Islet precursor cell (in vitro differentiated cells): ENCODE results near the gene CEACAM19.
"Not testable (repeated sequence)": the region's sequence is repeated elsewhere in the genome, so short reads cannot be mapped to it uniquely, and the experiment has no call there.

Experiments
- DNase-seq: peaks from one replicate; pipeline ENCODE4 v3.0.0-alpha.2; 2018

Gene CEACAM19, protein sequence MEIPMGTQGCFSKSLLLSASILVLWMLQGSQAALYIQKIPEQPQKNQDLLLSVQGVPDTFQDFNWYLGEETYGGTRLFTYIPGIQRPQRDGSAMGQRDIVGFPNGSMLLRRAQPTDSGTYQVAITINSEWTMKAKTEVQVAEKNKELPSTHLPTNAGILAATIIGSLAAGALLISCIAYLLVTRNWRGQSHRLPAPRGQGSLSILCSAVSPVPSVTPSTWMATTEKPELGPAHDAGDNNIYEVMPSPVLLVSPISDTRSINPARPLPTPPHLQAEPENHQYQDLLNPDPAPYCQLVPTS

DNA sequence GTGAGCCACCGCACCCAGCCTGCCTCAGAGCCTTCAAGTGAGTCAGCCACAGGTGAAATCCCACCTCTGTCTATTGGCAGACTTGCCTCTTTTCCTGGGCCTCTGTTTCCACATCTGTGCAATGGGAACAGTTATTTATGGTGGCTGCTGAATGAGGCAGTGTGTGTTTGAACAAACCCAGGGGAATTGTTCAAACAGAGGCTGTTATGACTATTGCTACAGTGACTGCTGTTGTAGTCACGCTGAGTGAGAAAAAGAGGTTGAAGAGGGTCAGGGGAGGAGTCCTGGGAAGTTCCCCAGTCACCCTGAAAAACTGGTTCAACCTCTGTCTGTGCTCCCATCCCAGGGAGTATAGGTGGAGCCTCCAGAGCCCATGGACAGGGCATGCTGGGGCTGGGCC lies at the start of gene CEACAM19:
Gene CEACAM19, plus strand, starts transcription at position 83 of the 400 bp plus-strand sequence. CDS start 450 bp downstream, outside the sequence.
- no peak for DNase-seq

DNA sequence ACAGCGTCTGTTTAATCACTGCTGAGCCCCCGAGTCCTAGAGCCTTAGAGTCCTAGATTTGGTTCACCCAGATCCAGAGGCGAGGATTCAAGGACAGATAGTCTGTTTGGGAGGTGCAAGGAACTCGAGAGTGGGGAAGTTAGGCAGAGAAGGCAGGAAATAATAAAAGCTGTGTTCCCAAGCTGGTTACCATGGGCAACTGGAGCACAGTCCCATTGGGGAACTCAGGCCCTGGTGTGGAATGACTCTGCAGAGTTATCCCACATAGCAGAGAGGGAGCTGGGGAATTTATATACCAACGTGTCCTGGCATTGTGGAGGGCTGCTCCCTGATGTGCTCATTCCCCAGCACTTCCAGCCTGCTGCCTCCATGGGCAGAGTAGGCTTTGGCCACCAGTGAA lies 48.2 kb upstream of the CEACAM19 start:
- DNase-seq, result no peak

DNA sequence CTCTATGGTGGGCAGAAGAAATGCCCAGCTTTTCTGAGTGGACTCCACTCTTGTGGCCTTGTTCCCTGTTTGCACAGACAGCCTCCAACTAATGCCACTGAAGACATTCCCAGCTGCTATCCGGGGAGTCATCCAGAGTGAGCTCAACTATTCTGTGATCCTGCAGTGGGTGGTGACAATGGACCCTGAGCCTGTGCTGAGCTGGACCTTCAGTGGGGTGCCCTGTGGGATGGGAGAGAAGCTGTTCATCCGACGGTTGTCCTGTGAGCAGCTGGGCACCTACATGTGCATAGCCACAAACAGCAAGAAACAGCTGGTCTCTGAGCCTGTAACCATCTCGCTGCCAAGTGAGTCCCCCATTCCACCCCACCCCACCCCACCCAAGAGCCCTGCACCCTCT lies 47.7 kb upstream of the CEACAM19 start:
- DNase-seq, result no peak

DNA sequence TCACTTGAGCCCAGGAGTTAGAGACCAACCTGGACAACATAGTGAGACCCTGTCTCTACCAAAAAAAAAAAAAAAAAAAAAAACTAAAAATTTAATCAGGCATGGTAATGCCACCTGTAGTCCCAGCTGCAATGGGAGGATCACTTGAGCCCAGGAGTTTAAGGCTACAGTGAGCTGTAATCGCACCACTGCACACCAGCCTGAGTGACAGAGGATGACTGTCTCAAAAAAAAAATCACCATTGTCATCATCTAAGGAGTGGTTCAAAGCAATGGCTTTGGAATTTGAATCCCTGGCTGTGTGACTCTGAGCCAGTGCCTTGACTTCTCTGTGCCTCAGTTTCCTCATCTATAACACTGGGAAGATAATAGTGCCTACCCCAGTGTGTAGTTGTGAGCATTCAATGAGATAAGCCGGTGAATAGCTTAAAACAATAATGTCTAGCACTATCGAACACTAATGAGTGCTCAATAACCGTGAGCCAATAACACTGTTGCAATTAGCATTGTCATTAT lies 46.4 kb upstream of the CEACAM19 start:
- DNase-seq, result no peak

DNA sequence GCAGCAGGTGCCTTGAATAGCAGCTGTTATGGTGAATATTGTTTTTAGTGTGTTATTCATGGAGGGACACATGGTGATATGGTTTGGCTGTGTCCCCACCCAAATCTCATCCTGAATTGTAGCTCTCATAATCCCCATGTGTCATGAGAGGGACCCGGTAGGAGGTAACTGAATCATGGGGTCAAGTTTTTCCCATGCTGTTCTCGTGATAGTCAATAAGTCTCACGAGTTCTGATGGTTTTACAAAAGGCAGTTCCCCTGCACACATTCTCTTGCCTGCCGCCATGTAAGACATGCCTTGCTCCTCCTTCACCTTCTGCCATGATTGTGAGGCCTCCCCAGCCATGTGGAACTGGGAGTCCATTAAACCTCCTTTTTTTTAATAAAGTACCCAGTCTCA lies 45.6 kb upstream of the CEACAM19 start:
- DNase-seq, result not testable (repeated sequence)

DNA sequence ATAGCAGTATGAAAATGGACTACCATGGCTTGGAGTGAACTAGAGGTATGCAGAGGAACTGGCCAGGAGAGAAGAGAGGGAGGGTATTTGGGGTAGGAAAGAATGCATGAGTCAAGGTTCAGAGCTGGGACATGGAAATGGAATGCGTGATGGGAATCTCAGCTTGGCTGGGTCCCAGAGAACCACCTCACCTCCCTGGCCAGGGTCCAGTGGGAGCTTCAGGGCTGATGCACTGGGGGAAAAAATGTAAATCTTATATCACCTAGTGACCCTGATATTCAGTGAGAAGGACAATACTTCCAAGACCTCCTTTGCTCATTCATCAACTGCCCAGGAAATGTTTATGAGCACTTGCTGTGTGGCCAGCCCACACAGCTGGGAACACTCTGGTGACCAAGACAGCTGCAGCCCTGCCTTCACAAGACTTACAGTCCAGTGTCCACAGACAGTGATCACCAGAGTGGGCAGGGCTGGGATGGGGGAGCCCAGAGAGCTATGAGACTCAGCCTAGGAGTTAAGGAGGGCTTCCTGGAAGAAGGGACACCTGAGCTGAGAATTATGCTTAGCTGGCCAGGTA lies 45.1 kb upstream of the CEACAM19 start:
- DNase-seq, result peak; percentile 67

DNA sequence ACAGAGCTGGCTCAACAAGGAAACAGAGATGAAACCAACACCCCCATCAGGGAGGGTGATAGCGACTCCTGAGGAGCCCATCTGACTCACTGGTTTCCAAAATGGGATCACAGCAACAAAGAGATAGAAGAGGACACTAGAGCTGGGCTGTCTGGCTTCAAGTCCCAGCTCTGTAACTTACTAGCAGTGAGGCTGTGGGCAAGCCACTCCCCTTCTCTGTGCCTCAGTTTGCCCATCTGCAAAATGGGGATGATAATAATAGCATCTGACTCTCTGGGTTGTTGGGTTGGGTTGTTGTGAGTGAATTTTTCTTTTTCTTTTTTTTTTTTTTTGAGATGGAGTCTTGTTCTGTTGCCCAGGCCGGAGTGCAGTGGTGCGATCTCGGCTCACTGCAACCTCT lies 43.7 kb upstream of the CEACAM19 start:
- no peak for DNase-seq

DNA sequence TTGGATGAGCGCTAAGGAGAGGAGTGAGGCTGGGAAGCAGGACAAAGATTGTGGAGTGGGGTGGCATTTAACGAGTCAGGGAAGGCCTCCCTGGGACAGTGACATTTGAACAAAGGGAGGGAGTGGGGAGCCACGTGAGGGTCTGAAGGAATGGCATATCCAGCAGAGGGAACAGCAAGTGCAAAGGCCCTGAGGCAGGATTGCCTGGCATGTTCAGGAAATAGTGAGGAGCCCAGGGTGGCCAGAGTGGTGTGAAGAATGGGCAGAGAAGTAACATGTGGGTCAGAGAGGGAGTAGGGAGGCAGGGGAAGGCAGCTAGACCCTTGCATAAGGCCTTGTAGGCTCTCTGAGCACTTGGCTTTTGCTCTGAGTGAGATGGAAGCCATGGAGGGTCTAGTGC lies 42.5 kb upstream of the CEACAM19 start:
- no peak for DNase-seq

DNA sequence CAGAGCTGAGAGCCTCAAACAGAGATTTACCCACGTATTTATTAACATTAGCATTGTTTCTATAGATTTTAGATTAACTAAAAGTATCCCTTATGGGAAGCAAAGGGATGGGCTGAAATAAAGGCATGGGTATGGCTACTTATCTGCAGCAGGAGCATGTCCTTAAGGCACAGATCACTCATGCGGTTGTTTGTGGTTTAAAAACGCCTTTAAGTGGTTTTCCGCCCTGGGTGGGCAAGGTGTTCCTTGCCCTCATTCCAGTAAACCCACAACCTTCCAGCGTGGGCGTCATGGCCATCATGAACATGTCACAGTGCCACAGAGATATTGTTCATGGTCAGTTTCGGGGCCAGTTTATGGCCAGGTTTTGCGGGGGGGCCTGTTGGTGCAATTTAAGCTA lies 39.7 kb upstream of the CEACAM19 start:
- DNase-seq, result not testable (repeated sequence)

DNA sequence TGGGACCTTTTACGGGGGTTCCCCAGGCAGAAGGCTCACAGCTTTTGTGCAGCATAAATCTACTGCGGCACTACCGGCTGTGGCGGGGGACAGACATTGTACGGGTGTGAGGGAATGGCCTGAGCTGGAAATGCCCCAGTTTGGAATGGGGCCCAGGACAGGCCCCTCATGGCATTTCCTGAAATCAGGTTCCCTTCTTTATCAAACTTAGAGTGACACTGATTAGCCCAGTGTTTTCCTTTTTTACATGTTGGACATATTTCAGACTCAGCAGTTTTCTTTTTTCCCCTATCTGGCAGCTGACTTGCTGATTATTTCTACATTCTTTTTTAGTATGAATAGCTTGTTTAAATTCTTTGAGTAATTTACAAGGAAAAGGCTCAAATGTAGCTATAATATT lies 37.2 kb upstream of the CEACAM19 start:
- DNase-seq, result not testable (repeated sequence)

DNA sequence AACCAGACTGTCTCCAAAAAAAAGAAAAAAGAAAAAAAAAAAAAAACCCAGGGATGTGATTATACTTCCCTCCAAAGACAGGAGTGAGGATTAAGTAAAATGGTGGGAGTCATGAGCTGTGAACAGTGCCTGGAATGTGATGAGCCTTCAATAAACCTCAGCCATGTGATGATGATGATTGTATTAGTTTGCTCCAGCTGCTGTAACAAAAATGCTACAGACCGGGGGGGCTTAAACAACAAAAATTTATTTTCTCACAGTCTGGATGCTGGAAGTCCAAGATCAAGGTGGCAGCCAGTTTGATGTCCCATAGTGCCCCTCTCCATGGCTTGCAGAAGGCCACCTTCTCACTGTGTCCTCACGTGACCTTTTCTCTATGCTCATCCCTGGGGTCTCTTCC lies 36.5 kb upstream of the CEACAM19 start:
- DNase-seq, result no peak

DNA sequence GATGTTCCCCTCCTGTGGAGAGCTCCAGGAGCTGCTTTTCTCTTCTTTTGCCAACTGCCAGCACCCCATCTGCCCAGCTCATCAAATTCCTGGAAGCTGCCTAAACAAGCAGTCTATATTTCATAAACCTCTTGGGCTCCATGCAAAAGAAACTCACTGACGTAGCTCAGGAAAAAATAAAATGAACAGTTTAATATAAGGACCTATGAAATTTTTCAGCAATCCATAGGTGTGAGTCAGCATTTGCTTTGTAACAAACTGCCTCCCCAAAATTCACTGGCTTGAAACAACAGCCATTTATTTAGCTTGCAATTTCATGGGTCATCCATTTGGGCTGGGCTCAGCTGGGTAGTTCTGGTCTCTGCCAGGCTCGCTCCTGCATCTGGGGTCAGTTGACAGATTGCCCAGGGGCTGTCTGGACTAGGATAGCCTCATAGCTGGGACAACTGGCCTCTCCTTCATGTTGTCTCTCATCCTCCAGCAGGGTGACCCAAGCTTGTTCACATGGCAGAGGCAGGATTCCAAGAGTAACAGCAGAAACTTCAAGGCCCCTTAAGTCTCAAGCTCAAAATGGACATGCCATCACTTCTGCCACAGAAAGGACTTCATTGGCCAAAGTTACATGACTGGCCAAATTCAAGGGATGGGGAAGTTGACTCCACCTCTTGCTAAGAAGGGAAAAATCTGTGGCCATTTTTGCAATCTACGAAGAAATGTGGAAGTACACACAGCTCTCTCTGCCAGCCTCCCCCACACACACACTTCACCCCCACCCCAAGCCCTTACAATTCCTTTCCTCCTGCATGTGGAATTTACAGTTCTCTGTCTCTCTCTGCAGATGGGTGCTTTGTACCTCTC lies 35.5 kb upstream of the CEACAM19 start:
- no peak for DNase-seq

DNA sequence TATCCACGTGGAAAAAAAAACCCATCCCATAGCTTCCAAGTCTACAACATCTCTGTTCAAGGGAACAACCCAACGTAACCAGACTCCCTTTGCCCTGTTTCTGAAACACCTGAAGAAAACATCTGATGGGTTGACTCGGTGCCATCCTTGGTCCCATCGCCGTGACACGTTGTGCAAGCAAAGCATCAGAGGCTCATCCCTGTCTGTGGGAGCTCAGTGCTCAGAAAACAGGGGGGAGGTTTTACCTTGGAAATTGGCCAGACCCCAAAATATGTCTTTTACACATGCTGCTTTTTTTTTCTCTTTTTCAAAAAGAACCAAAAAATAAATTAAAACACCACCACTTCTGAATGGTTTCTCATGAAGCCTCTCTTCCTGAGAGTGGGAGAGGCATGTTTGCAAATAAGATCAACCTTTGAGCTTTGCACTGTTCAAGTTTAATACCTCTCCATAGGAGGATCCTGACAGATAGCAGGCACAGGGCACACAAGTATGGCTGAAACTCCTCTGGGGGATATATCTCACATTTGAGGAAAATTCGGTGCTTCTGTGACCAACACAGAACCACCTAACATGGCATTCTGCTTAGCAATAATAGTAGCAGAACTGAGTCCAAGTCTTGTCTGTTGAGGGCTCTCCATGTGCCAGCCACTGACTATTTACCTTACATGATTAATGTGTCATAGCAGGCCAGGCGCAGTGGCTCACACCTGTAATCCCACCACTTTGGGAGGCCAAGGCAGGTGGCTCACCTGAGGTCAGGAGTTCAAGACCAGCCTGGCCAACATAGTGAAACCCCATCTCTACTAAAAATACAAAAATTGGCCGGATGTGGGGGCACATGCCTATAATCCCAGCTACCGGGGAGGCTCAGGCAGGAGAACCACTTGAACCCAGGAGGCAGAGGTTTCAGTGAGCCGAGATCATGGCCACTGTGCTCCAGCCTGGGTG lies 34.6 kb upstream of the CEACAM19 start:
- no peak for DNase-seq

DNA sequence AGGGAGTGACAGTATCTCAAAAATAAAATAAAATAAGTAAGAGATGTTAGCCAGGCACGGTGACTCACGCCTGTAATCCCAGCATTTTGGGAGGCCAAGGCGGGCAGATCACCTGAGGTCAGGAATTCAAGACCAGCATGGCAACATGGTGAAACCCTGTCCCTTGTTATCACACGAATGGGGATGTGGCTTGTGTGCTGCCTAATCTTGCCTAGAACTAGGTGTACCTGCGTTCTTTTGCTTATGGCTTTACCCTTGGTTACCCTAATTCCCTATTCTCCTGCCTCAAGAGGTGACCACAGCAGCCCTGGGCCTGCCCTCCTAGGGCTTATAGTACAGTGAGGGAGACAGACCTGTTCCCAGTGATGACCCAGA lies 33.9 kb upstream of the CEACAM19 start:
- DNase-seq, result no peak

DNA sequence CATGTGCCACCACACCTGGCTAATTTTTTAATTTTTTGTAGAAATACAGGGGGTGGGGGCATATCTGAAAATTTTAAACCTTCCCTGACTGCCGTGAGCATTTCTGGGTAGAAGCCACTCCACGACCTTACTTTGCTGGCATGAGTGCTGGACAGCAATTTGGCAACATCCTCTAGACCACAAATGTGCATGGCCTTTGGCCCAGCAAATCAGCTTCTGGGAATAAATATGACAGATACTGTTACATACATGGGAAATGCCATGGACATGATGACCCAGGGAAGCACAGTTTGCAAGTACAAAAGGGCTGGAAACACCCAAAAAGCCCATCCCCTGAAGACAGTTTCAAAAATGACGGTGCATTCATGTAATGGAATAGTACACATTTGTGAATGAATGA lies 30.8 kb upstream of the CEACAM19 start:
- no peak for DNase-seq

DNA sequence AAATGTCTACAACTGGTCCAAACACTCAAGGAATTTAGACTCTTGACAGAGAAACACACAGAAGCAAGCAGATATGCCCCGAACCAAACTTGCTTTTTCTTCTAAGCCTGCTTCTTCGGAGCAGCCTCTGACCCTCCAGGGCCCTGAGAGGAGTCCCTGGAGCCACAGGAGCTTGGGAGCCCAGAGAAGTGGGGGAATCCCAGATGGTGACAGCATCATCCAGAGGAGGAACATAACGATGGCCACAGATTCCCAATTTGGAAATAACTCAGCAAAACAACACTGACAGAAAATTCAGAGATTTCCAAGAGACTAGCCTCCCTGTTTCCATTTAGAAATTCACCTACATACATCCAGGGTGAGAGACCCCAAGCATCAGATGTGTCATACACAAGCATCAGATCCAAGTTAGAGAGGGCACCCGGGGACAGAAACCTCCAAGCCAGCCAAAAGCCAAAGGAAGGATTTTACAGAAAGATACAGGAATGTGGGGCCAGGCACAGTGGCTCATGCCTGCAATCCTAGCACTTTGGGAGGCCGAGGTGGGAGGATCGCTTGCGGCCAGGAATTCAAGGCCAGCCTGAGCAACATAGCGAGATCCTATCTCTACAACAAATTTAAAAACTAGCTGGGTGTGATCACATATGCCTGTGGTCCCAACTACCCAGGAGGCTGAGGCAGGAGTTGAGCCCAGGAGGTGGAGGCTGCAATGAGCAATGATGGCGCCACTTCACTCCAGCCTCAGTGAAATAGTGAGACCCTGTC lies 29.6 kb upstream of the CEACAM19 start:
- no peak for DNase-seq

DNA sequence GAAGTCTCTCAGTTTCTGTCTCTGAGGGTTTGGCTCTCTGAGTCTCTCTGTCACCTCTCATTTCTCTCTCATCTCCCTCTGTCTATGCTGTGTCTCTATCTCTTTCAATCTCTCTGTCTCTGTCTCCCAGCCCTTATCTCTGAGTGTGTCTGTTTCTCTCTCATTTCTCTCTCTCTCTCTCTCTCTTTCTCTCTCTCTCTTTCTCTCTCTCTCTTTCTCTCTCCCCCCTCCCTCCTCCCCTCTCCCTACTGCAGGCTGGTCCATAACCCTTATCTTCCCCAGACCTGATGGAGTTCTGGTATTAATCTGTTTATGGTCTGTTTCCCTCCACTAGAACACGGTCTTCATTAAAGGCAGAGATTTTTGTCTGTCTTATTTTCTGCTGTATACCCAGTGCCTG lies 28.9 kb upstream of the CEACAM19 start:
- DNase-seq, result no peak

DNA sequence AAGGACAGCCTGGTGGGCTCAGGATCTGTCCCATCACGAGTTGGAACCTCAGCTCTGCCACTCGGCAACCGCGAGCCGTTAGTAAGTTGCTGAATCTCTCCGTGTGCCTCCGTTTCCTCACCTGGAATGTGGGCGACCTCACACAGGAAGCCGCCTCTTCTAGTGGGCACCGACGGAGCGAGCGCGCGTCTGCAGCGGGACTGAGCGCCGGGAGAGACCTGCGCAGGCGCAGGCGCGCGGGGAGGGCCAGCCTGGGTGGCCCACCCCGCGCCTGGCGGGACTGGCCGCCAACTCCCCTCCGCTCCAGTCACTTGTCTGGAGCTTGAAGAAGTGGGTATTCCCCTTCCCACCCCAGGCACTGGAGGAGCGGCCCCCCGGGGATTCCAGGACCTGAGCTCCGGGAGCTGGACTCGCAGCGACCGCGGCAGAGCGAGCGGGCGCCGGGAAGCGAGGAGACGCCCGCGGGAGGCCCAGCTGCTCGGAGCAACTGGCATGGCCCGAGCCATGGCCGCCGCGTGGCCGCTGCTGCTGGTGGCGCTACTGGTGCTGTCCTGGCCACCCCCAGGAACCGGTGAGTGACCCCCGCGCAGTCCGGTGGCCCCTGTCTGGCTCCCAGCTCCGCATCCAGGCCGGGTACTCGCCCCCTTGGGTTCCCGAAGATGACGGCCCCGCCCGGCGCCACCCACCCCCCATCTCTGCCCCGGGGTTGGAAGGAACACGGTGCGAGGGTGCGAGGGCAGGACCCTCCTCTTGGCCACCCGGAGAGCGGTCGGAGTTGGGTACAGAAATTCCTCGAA lies 27.5 kb upstream of the CEACAM19 start, which contains the start of gene PVR:
Gene PVR, plus strand, starts transcription at position 306 of the 797 bp plus-strand sequence. Its CDS starts 187 bp downstream, at position 493.
- peak; percentile 87 for DNase-seq

DNA sequence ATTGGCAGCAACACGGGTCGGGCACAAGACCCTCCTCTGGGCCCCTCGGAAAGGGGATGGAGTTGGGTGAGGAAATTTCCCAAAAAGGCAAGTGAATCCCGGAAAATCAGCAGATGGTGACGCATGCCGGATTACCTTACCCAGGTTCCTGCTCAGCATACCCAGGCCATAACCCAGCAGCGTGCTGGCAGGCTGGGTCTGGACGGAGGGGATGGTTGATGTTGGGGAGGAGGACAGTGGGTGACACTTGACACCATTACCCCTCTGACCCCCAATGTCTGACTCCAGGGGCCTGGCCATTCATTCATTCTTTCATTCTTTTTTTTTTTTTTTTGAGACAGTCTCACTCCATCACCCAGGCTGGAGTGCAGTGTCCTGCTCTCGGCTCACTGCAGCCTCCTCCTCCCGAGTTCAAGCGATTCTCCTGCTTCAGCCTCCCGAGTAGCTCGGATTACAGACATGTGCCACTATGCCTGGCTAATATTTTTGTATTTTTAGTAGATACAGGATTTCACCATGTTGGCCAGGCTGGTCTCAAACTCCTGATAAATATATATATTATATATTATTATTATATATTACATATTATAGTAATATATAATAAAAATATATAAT lies 26.8 kb upstream of the CEACAM19 start:
- peak; percentile 75 for DNase-seq

DNA sequence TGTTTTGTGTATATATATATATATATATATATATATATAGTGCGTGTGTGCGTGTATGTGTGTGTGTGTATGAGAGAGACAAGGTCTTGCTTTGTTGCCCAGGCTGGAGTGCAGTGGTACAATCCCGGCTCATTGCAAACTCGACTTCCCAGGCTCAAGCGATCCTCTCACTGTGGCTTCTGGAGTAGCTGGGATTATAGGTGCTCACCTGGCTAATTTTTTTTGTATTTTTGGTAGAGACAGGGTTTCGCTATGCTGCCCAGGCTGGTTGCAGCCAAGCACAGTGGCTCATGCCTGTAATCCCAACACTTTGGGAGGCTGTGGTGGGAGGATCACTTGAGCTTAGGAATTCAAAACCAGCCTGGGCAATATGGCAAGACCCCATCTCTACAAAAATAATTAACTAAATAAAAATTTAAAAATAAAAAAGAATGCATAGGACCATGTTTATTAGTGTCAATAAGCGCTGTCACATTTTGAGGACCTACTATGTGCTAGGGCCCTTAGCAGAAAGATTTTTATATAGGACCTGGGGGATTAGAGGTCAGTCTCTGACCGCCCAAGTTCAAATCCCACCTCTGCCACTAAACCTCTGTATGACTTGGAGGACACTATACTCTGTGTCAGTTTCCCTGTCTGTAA lies 25.8 kb upstream of the CEACAM19 start:
- no peak for DNase-seq
